Testis (tissue), 2 donors: Measurements from ENCODE around the gene SLC9A9.

Experiments used
- POLR2A ChIP-seq: fragments of 450-650 bp; IDR thresholded peaks from one replicate; pipeline ENCODE4 v1.6.1; 2017; ENCODE audit warnings: antibody characterized with exemption, mild to moderate bottlenecking, moderate library complexity
- TF ChIP-seq, protein P1 (sequence below), 3 experiments: fragments of 450-650 bp in 2 of 3; fragments of 200-600 bp in 1 of 3; sonication (generic) in 1 of 3; IDR thresholded peaks; one replicate each; pipeline ENCODE4 v1.5.1; 2016 to 2019; ENCODE audit warnings: antibody characterized with exemption in 3 of 3, mild to moderate bottlenecking in 2 of 3, moderate library complexity in 1 of 3

- no peak for TF ChIP-seq POLR2A
- TF ChIP-seq, protein P1, sequence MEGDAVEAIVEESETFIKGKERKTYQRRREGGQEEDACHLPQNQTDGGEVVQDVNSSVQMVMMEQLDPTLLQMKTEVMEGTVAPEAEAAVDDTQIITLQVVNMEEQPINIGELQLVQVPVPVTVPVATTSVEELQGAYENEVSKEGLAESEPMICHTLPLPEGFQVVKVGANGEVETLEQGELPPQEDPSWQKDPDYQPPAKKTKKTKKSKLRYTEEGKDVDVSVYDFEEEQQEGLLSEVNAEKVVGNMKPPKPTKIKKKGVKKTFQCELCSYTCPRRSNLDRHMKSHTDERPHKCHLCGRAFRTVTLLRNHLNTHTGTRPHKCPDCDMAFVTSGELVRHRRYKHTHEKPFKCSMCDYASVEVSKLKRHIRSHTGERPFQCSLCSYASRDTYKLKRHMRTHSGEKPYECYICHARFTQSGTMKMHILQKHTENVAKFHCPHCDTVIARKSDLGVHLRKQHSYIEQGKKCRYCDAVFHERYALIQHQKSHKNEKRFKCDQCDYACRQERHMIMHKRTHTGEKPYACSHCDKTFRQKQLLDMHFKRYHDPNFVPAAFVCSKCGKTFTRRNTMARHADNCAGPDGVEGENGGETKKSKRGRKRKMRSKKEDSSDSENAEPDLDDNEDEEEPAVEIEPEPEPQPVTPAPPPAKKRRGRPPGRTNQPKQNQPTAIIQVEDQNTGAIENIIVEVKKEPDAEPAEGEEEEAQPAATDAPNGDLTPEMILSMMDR (IDR thresholded peaks at IDR 0.05) = no peak
Measured at GRCh38 chr3:143786219-143787191, 61.8 kb downstream of the SLC9A9 start.
